Measurements from ENCODE around the gene CEP350.

Gene CEP350

DNA sequence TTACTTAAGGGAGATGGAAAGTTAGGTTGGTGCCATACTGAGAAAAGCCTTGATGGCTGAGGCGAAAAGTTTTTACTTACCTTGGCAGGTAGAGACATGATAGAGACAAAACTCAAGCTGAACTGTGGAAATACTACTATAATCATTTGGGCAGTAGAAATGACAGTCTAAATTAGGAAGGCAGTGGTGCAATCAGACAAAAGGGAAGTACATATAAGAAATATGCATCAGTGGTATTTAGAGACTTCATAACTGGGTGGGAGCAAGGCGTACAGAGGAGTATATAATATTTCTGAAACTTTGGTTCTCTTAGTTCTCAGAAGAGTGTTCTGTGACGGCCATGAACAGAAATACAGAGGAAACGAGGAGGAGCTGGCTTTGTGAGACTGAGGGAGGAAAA is 2.4 kb upstream of the CEP350 start:
- TF ChIP-seq CTCF (IDR thresholded peaks at IDR 0.05) = no peak

- no peak for TF ChIP-seq CTCF (IDR thresholded peaks at IDR 0.05)
Measured at GRCh38 chr1:179953974-179954492, 577 bp upstream of the CEP350 start.

GRCh38 chr1:179955287-179955680 is 674 bp downstream of the CEP350 start:
- no peak for TF ChIP-seq CTCF (IDR thresholded peaks at IDR 0.05)

- no peak for TF ChIP-seq CTCF (IDR thresholded peaks at IDR 0.05)
Measured at GRCh38 chr1:179955731-179956130, 1.1 kb downstream of the CEP350 start.

- no peak for TF ChIP-seq CTCF (IDR thresholded peaks at IDR 0.05)
Measured at GRCh38 chr1:179958359-179958758, 3.7 kb downstream of the CEP350 start.

DNA sequence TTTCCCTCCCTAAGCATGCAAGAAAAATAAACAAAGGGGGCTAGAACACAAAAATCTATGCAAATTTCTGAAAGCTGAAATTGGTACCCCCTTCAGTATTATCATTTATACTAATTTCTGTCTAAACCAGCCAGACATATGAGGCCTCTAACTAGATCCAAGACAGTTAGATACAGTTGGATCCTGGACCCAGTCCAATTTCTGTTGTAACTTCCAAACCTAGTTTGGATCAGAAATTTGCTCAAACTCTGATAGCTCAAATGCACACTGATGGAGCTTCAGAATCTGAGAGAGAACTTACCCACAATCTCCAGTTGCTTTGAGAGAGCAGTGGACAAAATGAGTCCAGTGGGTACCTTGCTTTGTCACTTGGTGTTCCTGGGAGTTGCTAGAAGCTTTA is 11.9 kb downstream of the CEP350 start:
- no peak for TF ChIP-seq CTCF (IDR thresholded peaks at IDR 0.05)

- TF ChIP-seq CTCF (IDR thresholded peaks at IDR 0.05) = no peak
Measured at GRCh38 chr1:179968284-179968993, 13.8 kb downstream of the CEP350 start.
